Measurements from ENCODE around the gene TLL2.

Gene TLL2

GRCh38 chr10:96441322-96441885, 72.3 kb downstream of the TLL2 start:
- no peaks in the 10 kb centered on the region for H4K20me1 ChIP-seq (ENCODE audit: insufficient read depth, low read length, poor library complexity, severe bottlenecking)
- no peaks in the 10 kb centered on the region for H3K4me1 ChIP-seq (ENCODE audit: insufficient read depth, low read length, poor library complexity, severe bottlenecking)
- no peaks in the 10 kb centered on the region for H3K9me3 ChIP-seq (ENCODE audit: insufficient read depth, low read depth, low read length)
- no peaks in the 10 kb centered on the region for H3K9me2 ChIP-seq (replicated peaks; ENCODE audit: low read depth, low read length)
- no peak overlapping the region for H3K4me2 ChIP-seq (ENCODE audit: low read depth, low read length, poor library complexity, severe bottlenecking)
- H3K27me3 ChIP-seq (ENCODE audit: insufficient read depth, low read length, poor library complexity, severe bottlenecking), result no peaks in the 10 kb centered on the region
- H3K4me3 ChIP-seq (ENCODE audit: low read length, poor library complexity, severe bottlenecking), result no peak overlapping the region
- H3K79me2 ChIP-seq (ENCODE audit: insufficient read depth, low read length), result no peaks in the 10 kb centered on the region
- H3K9ac ChIP-seq (ENCODE audit: low read depth, low read length, poor library complexity, severe bottlenecking), result no peak overlapping the region
- H2AFZ ChIP-seq (ENCODE audit: low read length), result no peak overlapping the region
- H3F3A ChIP-seq (ENCODE audit: low read depth), result no peaks in the 10 kb centered on the region
- TF ChIP-seq CTCF (conservative IDR thresholded peaks at IDR 0.05; ENCODE audit: low read length), result no peak
- no peak for TF ChIP-seq EZH2phosphoT487 (IDR thresholded peaks at IDR 0.05; ENCODE audit: borderline replicate concordance)
- H3K36me3 ChIP-seq (ENCODE audit: insufficient read depth, low read length), result no peaks in the 10 kb centered on the region

- Histone ChIP-seq H3K9ac (ENCODE audit: low read depth, low read length, poor library complexity, severe bottlenecking) (no peak overlapping the region), H3K9me2 (replicated peaks; ENCODE audit: low read depth, low read length) (no peaks in the 10 kb centered on the region), H3F3A (ENCODE audit: low read depth) (no peaks in the 10 kb centered on the region), H3K4me2 (ENCODE audit: low read depth, low read length, poor library complexity, severe bottlenecking) (no peak overlapping the region), H3K27me3 (ENCODE audit: insufficient read depth, low read length, poor library complexity, severe bottlenecking) (no peaks in the 10 kb centered on the region), H4K20me1 (ENCODE audit: insufficient read depth, low read length, poor library complexity, severe bottlenecking) (no peaks in the 10 kb centered on the region), H3K79me2 (ENCODE audit: insufficient read depth, low read length) (no peaks in the 10 kb centered on the region), H3K4me1 (ENCODE audit: insufficient read depth, low read length, poor library complexity, severe bottlenecking) (no peaks in the 10 kb centered on the region), H2AFZ (ENCODE audit: low read length) (no peak overlapping the region), H3K36me3 (ENCODE audit: insufficient read depth, low read length) (no peaks in the 10 kb centered on the region), H3K9me3 (ENCODE audit: insufficient read depth, low read depth, low read length) (no peaks in the 10 kb centered on the region), H3K4me3 (ENCODE audit: low read length, poor library complexity, severe bottlenecking) (no peak overlapping the region)
- no peak for TF ChIP-seq CTCF (conservative IDR thresholded peaks at IDR 0.05; ENCODE audit: low read length)
- TF ChIP-seq EZH2phosphoT487 (IDR thresholded peaks at IDR 0.05; ENCODE audit: borderline replicate concordance), result no peak
These were observed 73.1 kb downstream of the TLL2 start for GRCh38 chr10:96440361-96441292.

GRCh38 chr10:96439725-96440124, 74.0 kb downstream of the TLL2 start:
- no peaks in the 10 kb centered on the region for H3K36me3 ChIP-seq (ENCODE audit: insufficient read depth, low read length)
- no peaks in the 10 kb centered on the region for H3F3A ChIP-seq (ENCODE audit: low read depth)
- no peaks in the 10 kb centered on the region for H3K79me2 ChIP-seq (ENCODE audit: insufficient read depth, low read length)
- TF ChIP-seq CTCF (conservative IDR thresholded peaks at IDR 0.05; ENCODE audit: low read length), result no peak
- no peak for TF ChIP-seq EZH2phosphoT487 (IDR thresholded peaks at IDR 0.05; ENCODE audit: borderline replicate concordance)
- no peaks in the 10 kb centered on the region for H3K9me3 ChIP-seq (ENCODE audit: insufficient read depth, low read depth, low read length)
- H3K9me2 ChIP-seq (replicated peaks; ENCODE audit: low read depth, low read length), result no peaks in the 10 kb centered on the region
- no peak overlapping the region for H2AFZ ChIP-seq (ENCODE audit: low read length)
- no peaks in the 10 kb centered on the region for H4K20me1 ChIP-seq (ENCODE audit: insufficient read depth, low read length, poor library complexity, severe bottlenecking)
- no peak overlapping the region for H3K9ac ChIP-seq (ENCODE audit: low read depth, low read length, poor library complexity, severe bottlenecking)
- H3K27me3 ChIP-seq (ENCODE audit: insufficient read depth, low read length, poor library complexity, severe bottlenecking), result no peaks in the 10 kb centered on the region
- no peak overlapping the region for H3K4me2 ChIP-seq (ENCODE audit: low read depth, low read length, poor library complexity, severe bottlenecking)
- H3K4me1 ChIP-seq (ENCODE audit: insufficient read depth, low read length, poor library complexity, severe bottlenecking), result no peaks in the 10 kb centered on the region
- H3K4me3 ChIP-seq (ENCODE audit: low read length, poor library complexity, severe bottlenecking), result no peak overlapping the region

Data from Loucy (cell line).